GM23338 (cell line): Measurements from ENCODE around the gene HMGN5. TPM values are rescaled to one million over a fixed set of nuclear protein-coding genes. Genes with fewer than 3 reads are reported as not detected.

Source experiments
- ATAC-seq: fragments of 200-7000 bp; cut with Tn5 transposase; 3 replicates; pipeline ENCODE4 v1.9.1; 2020
- DNase-seq: peaks from one replicate; pipeline ENCODE4 v3.0.0-alpha.2; 2015; ENCODE audit warnings: low spot score
- H2AFZ ChIP-seq: fragments of 200-600 bp; sonication (generic); 2 replicates; pipeline ENCODE4 v1.8.0; 2016; ENCODE audit warnings: antibody characterized with exemption, mild to moderate bottlenecking, moderate library complexity
- H3F3A ChIP-seq: fragments of 200-600 bp; sonication (generic); replicated peaks from 2 replicates; pipeline ENCODE4 v1.8.0; 2017; ENCODE audit warnings: antibody characterized with exemption, mixed run types, low read depth
- H3K27ac ChIP-seq: fragments of 200-600 bp; sonication (generic); 2 replicates; pipeline ENCODE4 v1.6.1; 2016; ENCODE audit warnings: low read depth
- H3K27me3 ChIP-seq: fragments of 200-600 bp; sonication (generic); 2 replicates; pipeline ENCODE4 v1.8.0; 2016; ENCODE audit warnings: mild to moderate bottlenecking, mixed run types, moderate library complexity; ENCODE audit not compliant: insufficient read depth
- H3K36me3 ChIP-seq: fragments of 200-600 bp; sonication (generic); 2 replicates; pipeline ENCODE4 v1.8.0; 2016; ENCODE audit warnings: mild to moderate bottlenecking; ENCODE audit not compliant: insufficient read depth
- H3K4me1 ChIP-seq: fragments of 200-600 bp; sonication (generic); 2 replicates; pipeline ENCODE4 v1.8.0; 2016; ENCODE audit warnings: mild to moderate bottlenecking, moderate library complexity; ENCODE audit not compliant: insufficient read depth
- H3K4me2 ChIP-seq: fragments of 200-600 bp; sonication (generic); 2 replicates; pipeline ENCODE4 v1.7.1; 2017; ENCODE audit warnings: mixed run types
- H3K4me3 ChIP-seq: fragments of 200-600 bp; sonication (generic); 2 replicates; pipeline ENCODE4 v1.6.1; 2016; ENCODE audit warnings: mixed run types
- H3K79me2 ChIP-seq: fragments of 200-600 bp; sonication (generic); replicated peaks from 2 replicates; pipeline ENCODE4 v1.8.0; 2017; ENCODE audit warnings: mild to moderate bottlenecking; ENCODE audit not compliant: insufficient read depth
- H3K9me2 ChIP-seq: fragments of 200-600 bp; sonication (generic); 2 replicates; pipeline ENCODE4 v1.8.0; 2017; ENCODE audit not compliant: insufficient read depth
- H4K20me1 ChIP-seq: fragments of 200-600 bp; sonication (generic); replicated peaks from 2 replicates; pipeline ENCODE4 v1.8.0; 2017; ENCODE audit warnings: mild to moderate bottlenecking; ENCODE audit not compliant: insufficient read depth
- H3K27ac Mint-ChIP-seq: 2 replicates; pipeline ENCODE4 v1.8.0; 2020; ENCODE audit warnings: inconsistent platforms, mild to moderate bottlenecking, moderate library complexity, mixed read lengths
- H3K27me3 Mint-ChIP-seq: 3 replicates; pipeline ENCODE4 v1.8.0; 2022; ENCODE audit warnings: low read depth, mild to moderate bottlenecking, moderate library complexity, mixed read lengths, inconsistent platforms; ENCODE audit not compliant: insufficient read depth, poor library complexity
- H3K36me3 Mint-ChIP-seq: 3 replicates; pipeline ENCODE4 v1.8.0; 2021; ENCODE audit warnings: low read depth, mild to moderate bottlenecking, inconsistent platforms, moderate library complexity, mixed read lengths
- H3K4me1 Mint-ChIP-seq: 3 replicates; pipeline ENCODE4 v1.8.0; 2020; ENCODE audit warnings: mild to moderate bottlenecking, inconsistent platforms, mixed read lengths
- H3K4me3 Mint-ChIP-seq: 3 replicates; pipeline ENCODE4 v1.8.0; 2021; ENCODE audit warnings: moderate library complexity, mild to moderate bottlenecking, inconsistent platforms, mixed read lengths
- H3K9me3 Mint-ChIP-seq: 3 replicates; pipeline ENCODE4 v1.8.0; 2020; ENCODE audit warnings: moderate library complexity, mild to moderate bottlenecking, inconsistent platforms, mixed read lengths
- EZH2phosphoT487 ChIP-seq: fragments of 200-600 bp; sonication (generic); IDR thresholded peaks from one replicate; pipeline ENCODE4 v1.8.1; 2018; ENCODE audit warnings: antibody characterized with exemption; ENCODE audit not compliant: unreplicated experiment
- ZNF114 ChIP-seq: fragments of 250-450 bp; sonication (Bioruptor Pico); IDR thresholded peaks from 2 replicates; pipeline ENCODE4 v1.5.0; 2020; ENCODE audit warnings: mild to moderate bottlenecking, moderate library complexity
- polyA plus RNA-seq: library from polyadenylated mRNA; unstranded; fragments of >200 nt; fragmentation: Nextera tagmentation; extraction: Ambion mirVana; gene quantifications from 2 replicates; pipeline ENCODE4 v1.2.1, GENCODE V29; 2016
- total RNA-seq: library from RNA; depleted of rRNA; stranded (reverse); fragments of >200 nt; shearing (Covaris generic); gene quantifications from 2 replicates; pipeline ENCODE4 v1.2.3, GENCODE V29; 2014
- TF ChIP-seq, protein P1 (sequence below): IDR thresholded peaks from 2 replicates; pipeline ENCODE4 v1.6.1; 2016; ENCODE audit warnings: antibody characterized with exemption
- TF ChIP-seq, protein P2 (sequence below): fragments of 250-450 bp; sonication (Bioruptor Pico); IDR thresholded peaks from 2 replicates; pipeline ENCODE4 v1.5.0; 2020; ENCODE audit warnings: mild to moderate bottlenecking, moderate library complexity

The HMGN5 gene
- total and polyA plus RNA-seq, 2 experiments from 2014 or later = 5.2 to 155 TPM

DNA sequence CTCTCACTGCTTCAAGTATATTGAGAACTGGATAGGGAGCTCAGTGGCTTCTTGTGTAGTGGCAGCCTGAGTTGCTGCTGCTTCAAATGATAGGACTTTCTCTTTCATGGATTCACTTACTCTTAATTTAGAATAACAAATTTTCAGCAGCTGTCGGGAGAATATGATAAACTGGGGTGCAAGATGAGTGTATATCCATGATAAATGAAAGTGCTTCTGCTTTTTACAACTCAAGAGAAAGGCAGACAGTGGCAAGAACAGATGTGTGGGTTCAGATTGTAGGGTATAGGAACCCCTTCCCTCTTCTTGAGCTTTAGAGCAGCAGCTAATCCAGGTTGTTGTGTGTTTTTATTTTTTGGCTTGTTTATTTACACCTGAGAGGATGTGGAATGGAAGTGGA is 1.2 kb upstream of the HMGN5 start (continued):
- TF ChIP-seq, protein P1, sequence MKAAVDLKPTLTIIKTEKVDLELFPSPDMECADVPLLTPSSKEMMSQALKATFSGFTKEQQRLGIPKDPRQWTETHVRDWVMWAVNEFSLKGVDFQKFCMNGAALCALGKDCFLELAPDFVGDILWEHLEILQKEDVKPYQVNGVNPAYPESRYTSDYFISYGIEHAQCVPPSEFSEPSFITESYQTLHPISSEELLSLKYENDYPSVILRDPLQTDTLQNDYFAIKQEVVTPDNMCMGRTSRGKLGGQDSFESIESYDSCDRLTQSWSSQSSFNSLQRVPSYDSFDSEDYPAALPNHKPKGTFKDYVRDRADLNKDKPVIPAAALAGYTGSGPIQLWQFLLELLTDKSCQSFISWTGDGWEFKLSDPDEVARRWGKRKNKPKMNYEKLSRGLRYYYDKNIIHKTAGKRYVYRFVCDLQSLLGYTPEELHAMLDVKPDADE = no peak
- no peak for TF ChIP-seq ZNF114

DNA sequence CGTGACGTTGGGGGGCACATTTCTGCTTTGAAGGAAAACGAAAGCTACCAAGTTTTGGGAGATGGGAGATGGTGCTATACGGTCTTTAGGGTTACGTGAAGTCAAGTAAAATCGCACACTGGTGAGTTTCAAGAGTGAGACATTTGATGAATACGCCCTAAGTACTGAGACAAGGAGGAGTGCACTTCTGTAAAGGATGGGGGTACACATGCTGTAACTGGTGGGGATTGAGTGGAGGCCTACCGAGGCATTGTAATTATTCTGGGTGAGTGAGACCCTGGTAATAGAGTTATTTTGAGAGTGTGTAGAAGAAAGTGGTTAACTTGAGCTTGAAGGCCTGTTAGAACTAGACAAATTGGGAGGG is 725 bp upstream of the HMGN5 start:
- peak overlapping the region; percentile 97 for H3K27ac Mint-ChIP-seq
- H3K4me1 Mint-ChIP-seq = peaks cover 12% of the 10 kb centered on the region; the same call in 2 of the 3 replicates
- Histone ChIP-seq H3K9me2 (no peaks in the 10 kb centered on the region), H3K27ac (peak overlapping the region; percentile 72), H3K27me3 (no peaks in the 10 kb centered on the region), H3K4me1 (peaks cover 10% of the 10 kb centered on the region; the same call in 1 of the 2 replicates), H4K20me1 (no peaks in the 10 kb centered on the region), H3K79me2 (peaks cover 46% of the 10 kb centered on the region), H3K36me3 (no peaks in the 10 kb centered on the region), H3K4me2 (peak overlapping the region; percentile 75), H3K4me3 (peak overlapping the region; percentile 61), H3F3A (no peaks in the 10 kb centered on the region), H2AFZ (no peak overlapping the region)
- H3K4me3 Mint-ChIP-seq = peak overlapping the region; percentile 97
- no peaks in the 10 kb centered on the region for H3K27me3 Mint-ChIP-seq
- no peak for DNase-seq
- TF ChIP-seq, protein P2, sequence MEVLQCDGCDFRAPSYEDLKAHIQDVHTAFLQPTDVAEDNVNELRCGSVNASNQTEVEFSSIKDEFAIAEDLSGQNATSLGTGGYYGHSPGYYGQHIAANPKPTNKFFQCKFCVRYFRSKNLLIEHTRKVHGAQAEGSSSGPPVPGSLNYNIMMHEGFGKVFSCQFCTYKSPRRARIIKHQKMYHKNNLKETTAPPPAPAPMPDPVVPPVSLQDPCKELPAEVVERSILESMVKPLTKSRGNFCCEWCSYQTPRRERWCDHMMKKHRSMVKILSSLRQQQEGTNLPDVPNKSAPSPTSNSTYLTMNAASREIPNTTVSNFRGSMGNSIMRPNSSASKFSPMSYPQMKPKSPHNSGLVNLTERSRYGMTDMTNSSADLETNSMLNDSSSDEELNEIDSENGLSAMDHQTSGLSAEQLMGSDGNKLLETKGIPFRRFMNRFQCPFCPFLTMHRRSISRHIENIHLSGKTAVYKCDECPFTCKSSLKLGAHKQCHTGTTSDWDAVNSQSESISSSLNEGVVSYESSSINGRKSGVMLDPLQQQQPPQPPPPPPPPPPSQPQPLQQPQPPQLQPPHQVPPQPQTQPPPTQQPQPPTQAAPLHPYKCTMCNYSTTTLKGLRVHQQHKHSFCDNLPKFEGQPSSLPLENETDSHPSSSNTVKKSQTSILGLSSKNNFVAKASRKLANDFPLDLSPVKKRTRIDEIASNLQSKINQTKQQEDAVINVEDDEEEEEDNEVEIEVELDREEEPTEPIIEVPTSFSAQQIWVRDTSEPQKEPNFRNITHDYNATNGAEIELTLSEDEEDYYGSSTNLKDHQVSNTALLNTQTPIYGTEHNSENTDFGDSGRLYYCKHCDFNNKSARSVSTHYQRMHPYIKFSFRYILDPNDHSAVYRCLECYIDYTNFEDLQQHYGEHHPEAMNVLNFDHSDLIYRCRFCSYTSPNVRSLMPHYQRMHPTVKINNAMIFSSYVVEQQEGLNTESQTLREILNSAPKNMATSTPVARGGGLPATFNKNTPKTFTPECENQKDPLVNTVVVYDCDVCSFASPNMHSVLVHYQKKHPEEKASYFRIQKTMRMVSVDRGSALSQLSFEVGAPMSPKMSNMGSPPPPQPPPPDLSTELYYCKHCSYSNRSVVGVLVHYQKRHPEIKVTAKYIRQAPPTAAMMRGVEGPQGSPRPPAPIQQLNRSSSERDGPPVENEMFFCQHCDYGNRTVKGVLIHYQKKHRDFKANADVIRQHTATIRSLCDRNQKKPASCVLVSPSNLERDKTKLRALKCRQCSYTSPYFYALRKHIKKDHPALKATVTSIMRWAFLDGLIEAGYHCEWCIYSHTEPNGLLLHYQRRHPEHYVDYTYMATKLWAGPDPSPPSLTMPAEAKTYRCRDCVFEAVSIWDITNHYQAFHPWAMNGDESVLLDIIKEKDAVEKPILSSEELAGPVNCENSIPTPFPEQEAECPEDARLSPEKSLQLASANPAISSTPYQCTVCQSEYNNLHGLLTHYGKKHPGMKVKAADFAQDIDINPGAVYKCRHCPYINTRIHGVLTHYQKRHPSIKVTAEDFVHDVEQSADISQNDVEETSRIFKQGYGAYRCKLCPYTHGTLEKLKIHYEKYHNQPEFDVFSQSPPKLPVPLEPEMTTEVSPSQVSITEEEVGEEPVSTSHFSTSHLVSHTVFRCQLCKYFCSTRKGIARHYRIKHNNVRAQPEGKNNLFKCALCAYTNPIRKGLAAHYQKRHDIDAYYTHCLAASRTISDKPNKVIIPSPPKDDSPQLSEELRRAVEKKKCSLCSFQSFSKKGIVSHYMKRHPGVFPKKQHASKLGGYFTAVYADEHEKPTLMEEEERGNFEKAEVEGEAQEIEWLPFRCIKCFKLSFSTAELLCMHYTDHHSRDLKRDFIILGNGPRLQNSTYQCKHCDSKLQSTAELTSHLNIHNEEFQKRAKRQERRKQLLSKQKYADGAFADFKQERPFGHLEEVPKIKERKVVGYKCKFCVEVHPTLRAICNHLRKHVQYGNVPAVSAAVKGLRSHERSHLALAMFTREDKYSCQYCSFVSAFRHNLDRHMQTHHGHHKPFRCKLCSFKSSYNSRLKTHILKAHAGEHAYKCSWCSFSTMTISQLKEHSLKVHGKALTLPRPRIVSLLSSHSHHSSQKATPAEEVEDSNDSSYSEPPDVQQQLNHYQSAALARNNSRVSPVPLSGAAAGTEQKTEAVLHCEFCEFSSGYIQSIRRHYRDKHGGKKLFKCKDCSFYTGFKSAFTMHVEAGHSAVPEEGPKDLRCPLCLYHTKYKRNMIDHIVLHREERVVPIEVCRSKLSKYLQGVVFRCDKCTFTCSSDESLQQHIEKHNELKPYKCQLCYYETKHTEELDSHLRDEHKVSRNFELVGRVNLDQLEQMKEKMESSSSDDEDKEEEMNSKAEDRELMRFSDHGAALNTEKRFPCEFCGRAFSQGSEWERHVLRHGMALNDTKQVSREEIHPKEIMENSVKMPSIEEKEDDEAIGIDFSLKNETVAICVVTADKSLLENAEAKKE (CRISPR knock-in tag) = no peak
- no peak for TF ChIP-seq EZH2phosphoT487
- TF ChIP-seq, protein P1 = no peak
- peaks cover 5% of the 10 kb centered on the region for H3K36me3 Mint-ChIP-seq
- ATAC-seq = peak; percentile 47
- no peaks in the 10 kb centered on the region for H3K9me3 Mint-ChIP-seq
